ENCODE data around the gene PDSS2.

Gene PDSS2

GRCh38 chr6:107354451-107354850 is 104.9 kb downstream of the PDSS2 start:
- Histone ChIP-seq H3K36me3 (ENCODE audit: control insufficient read depth in 4 of 4, insufficient read depth in 4 of 4, low read length in 3 of 4) (no peaks in the 10 kb centered on the region), H3K27ac (ENCODE audit: insufficient read depth in 1 of 2, low read depth in 1 of 2, low read length in 2 of 2, poor library complexity in 1 of 2, severe bottlenecking in 2 of 2) (no peak overlapping the region), H3K4me3 (ENCODE audit: control insufficient read depth in 1 of 7, extremely low read depth in 1 of 7, insufficient read depth in 4 of 7, low read depth in 2 of 7, low read length in 6 of 7) (no peak overlapping the region), H3K4me1 (ENCODE audit: control extremely low read depth in 1 of 4, control insufficient read depth in 4 of 4, insufficient read depth in 4 of 4, low read length in 3 of 4) (no peaks in the 10 kb centered on the region), H3K9me3 (ENCODE audit: control extremely low read depth in 1 of 5, control insufficient read depth in 4 of 5, insufficient read depth in 2 of 5, low read depth in 1 of 5, low read length in 4 of 5) (no peaks in the 10 kb centered on the region), H3K27me3 (replicated peaks in 2 of 5; ENCODE audit: control insufficient read depth in 4 of 5, insufficient read depth in 5 of 5, low read length in 4 of 5) (no peaks in the 10 kb centered on the region)
- no peak for DNase-seq
- ChIA-PET CTCF (interaction anchor here (1.8 kb wide), 1 partner anchor 12 kb away, joined by 3 read pairs; no protein-coding TSS in a partner anchor), POLR2A (no interaction called here)
- WGBS (ENCODE audit: insufficient coverage): 100% methylated on average over 1 of the region's 2 CpGs

- no peak for DNase-seq
- Histone ChIP-seq H3K27ac (ENCODE audit: insufficient read depth in 1 of 2, low read depth in 1 of 2, low read length in 2 of 2, poor library complexity in 1 of 2, severe bottlenecking in 2 of 2) (no peak overlapping the region), H3K36me3 (ENCODE audit: control insufficient read depth in 4 of 4, insufficient read depth in 4 of 4, low read length in 3 of 4) (no peaks in the 10 kb centered on the region), H3K4me1 (ENCODE audit: control extremely low read depth in 1 of 4, control insufficient read depth in 4 of 4, insufficient read depth in 4 of 4, low read length in 3 of 4) (no peaks in the 10 kb centered on the region), H3K27me3 (replicated peaks in 2 of 5; ENCODE audit: control insufficient read depth in 4 of 5, insufficient read depth in 5 of 5, low read length in 4 of 5) (no peaks in the 10 kb centered on the region), H3K9me3 (ENCODE audit: control extremely low read depth in 1 of 5, control insufficient read depth in 4 of 5, insufficient read depth in 2 of 5, low read depth in 1 of 5, low read length in 4 of 5) (no peaks in the 10 kb centered on the region), H3K4me3 (ENCODE audit: control insufficient read depth in 1 of 7, extremely low read depth in 1 of 7, insufficient read depth in 4 of 7, low read depth in 2 of 7, low read length in 6 of 7) (no peak overlapping the region)
- POLR2A ChIA-PET: no interaction called here
- no CpG with 5 or more reads among the region's 1 CpG for WGBS (ENCODE audit: insufficient coverage)
- CTCF ChIA-PET: interaction anchor here (1.8 kb wide), 1 partner anchor 12 kb away, joined by 3 read pairs; no protein-coding TSS in a partner anchor
Measured at GRCh38 chr6:107353773-107354382, 105.5 kb downstream of the PDSS2 start.

DNA sequence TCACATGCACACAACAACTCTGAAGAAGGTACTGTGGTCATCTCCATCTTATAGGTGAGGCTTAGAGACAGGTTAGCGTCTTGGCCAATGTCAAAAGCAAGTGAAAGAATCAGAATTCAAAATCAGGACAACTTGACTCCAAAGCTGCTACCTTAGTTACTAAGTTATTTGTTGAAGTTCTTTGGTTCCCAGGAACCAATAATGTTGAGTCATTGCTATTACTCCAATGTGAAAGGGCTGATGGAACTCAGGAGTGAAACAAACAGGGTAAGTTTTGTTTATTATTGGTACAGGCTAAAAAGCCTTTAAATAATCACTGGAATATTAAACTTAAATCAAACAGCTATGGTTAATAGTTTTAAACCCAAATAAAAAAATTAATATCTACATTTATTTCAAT is 111.1 kb downstream of the PDSS2 start:
- H3K4me3 ChIP-seq (ENCODE audit: control insufficient read depth in 1 of 7, extremely low read depth in 1 of 7, insufficient read depth in 4 of 7, low read depth in 2 of 7, low read length in 6 of 7): no peak overlapping the region
- WGBS (ENCODE audit: insufficient coverage): 60% methylated on average over 1 of the region's 1 CpG
- peaks cover 0 to 15% (median 6%) of the 10 kb centered on the region in 4 experiments for H3K4me1 ChIP-seq (ENCODE audit: control extremely low read depth in 1 of 4, control insufficient read depth in 4 of 4, insufficient read depth in 4 of 4, low read length in 3 of 4)
- peak in 2 of 3 donors; percentile 16 to 28 for DNase-seq
- no peaks in the 10 kb centered on the region for H3K27me3 ChIP-seq (replicated peaks in 2 of 5; ENCODE audit: control insufficient read depth in 4 of 5, insufficient read depth in 5 of 5, low read length in 4 of 5)
- no peak overlapping the region for H3K27ac ChIP-seq (ENCODE audit: insufficient read depth in 1 of 2, low read depth in 1 of 2, low read length in 2 of 2, poor library complexity in 1 of 2, severe bottlenecking in 2 of 2)
- ChIA-PET POLR2A (no interaction called here), CTCF (interaction anchor here (2.5 kb wide), 1 partner anchor 14 kb away, joined by 9 read pairs; no protein-coding TSS in a partner anchor)
- H3K9me3 ChIP-seq (ENCODE audit: control extremely low read depth in 1 of 5, control insufficient read depth in 4 of 5, insufficient read depth in 2 of 5, low read depth in 1 of 5, low read length in 4 of 5): no peaks in the 10 kb centered on the region
- no peaks in the 10 kb centered on the region for H3K36me3 ChIP-seq (ENCODE audit: control insufficient read depth in 4 of 4, insufficient read depth in 4 of 4, low read length in 3 of 4)

- Histone ChIP-seq H3K27me3 (replicated peaks in 2 of 5; ENCODE audit: control insufficient read depth in 4 of 5, insufficient read depth in 5 of 5, low read length in 4 of 5) (no peaks in the 10 kb centered on the region), H3K4me1 (ENCODE audit: control extremely low read depth in 1 of 4, control insufficient read depth in 4 of 4, insufficient read depth in 4 of 4, low read length in 3 of 4) (peaks cover 0 to 15% (median 6%) of the 10 kb centered on the region in 4 experiments), H3K9me3 (ENCODE audit: control extremely low read depth in 1 of 5, control insufficient read depth in 4 of 5, insufficient read depth in 2 of 5, low read depth in 1 of 5, low read length in 4 of 5) (no peaks in the 10 kb centered on the region), H3K36me3 (ENCODE audit: control insufficient read depth in 4 of 4, insufficient read depth in 4 of 4, low read length in 3 of 4) (no peaks in the 10 kb centered on the region), H3K4me3 (ENCODE audit: control insufficient read depth in 1 of 7, extremely low read depth in 1 of 7, insufficient read depth in 4 of 7, low read depth in 2 of 7, low read length in 6 of 7) (no peak overlapping the region), H3K27ac (ENCODE audit: insufficient read depth in 1 of 2, low read depth in 1 of 2, low read length in 2 of 2, poor library complexity in 1 of 2, severe bottlenecking in 2 of 2) (no peak overlapping the region)
- ChIA-PET CTCF (no interaction called here), POLR2A (no interaction called here)
- DNase-seq: peak; percentile 7 to 62 (median 53)
Measured at GRCh38 chr6:107345393-107345792, 114.0 kb downstream of the PDSS2 start.

GRCh38 chr6:107344981-107345380 is 114.4 kb downstream of the PDSS2 start:
- CTCF ChIA-PET: no interaction called here

GRCh38 chr6:107344383-107344782 is 115.0 kb downstream of the PDSS2 start:
- Histone ChIP-seq H3K27ac (ENCODE audit: insufficient read depth in 1 of 2, low read depth in 1 of 2, low read length in 2 of 2, poor library complexity in 1 of 2, severe bottlenecking in 2 of 2) (no peak overlapping the region), H3K4me3 (ENCODE audit: control insufficient read depth in 1 of 7, extremely low read depth in 1 of 7, insufficient read depth in 4 of 7, low read depth in 2 of 7, low read length in 6 of 7) (no peak overlapping the region), H3K36me3 (ENCODE audit: control insufficient read depth in 4 of 4, insufficient read depth in 4 of 4, low read length in 3 of 4) (no peaks in the 10 kb centered on the region), H3K27me3 (replicated peaks in 2 of 5; ENCODE audit: control insufficient read depth in 4 of 5, insufficient read depth in 5 of 5, low read length in 4 of 5) (no peaks in the 10 kb centered on the region), H3K4me1 (ENCODE audit: control extremely low read depth in 1 of 4, control insufficient read depth in 4 of 4, insufficient read depth in 4 of 4, low read length in 3 of 4) (peaks cover 0 to 15% (median 6%) of the 10 kb centered on the region in 4 experiments), H3K9me3 (ENCODE audit: control extremely low read depth in 1 of 5, control insufficient read depth in 4 of 5, insufficient read depth in 2 of 5, low read depth in 1 of 5, low read length in 4 of 5) (no peaks in the 10 kb centered on the region)
- DNase-seq: no peak
- POLR2A ChIA-PET: no interaction called here
- CTCF ChIA-PET: no interaction called here
- no CpG with 5 or more reads among the region's 2 CpGs for WGBS (ENCODE audit: insufficient coverage)

More at GRCh38 chr6:107344981-107345380, 114.4 kb downstream of the PDSS2 start:
- no peak overlapping the region for H3K27ac ChIP-seq (ENCODE audit: insufficient read depth in 1 of 2, low read depth in 1 of 2, low read length in 2 of 2, poor library complexity in 1 of 2, severe bottlenecking in 2 of 2)
- peaks cover 0 to 15% (median 6%) of the 10 kb centered on the region in 4 experiments for H3K4me1 ChIP-seq (ENCODE audit: control extremely low read depth in 1 of 4, control insufficient read depth in 4 of 4, insufficient read depth in 4 of 4, low read length in 3 of 4)
- no peak for DNase-seq
- POLR2A ChIA-PET: no interaction called here
- no peaks in the 10 kb centered on the region for H3K36me3 ChIP-seq (ENCODE audit: control insufficient read depth in 4 of 4, insufficient read depth in 4 of 4, low read length in 3 of 4)
- no peak overlapping the region for H3K4me3 ChIP-seq (ENCODE audit: control insufficient read depth in 1 of 7, extremely low read depth in 1 of 7, insufficient read depth in 4 of 7, low read depth in 2 of 7, low read length in 6 of 7)
- no peaks in the 10 kb centered on the region for H3K9me3 ChIP-seq (ENCODE audit: control extremely low read depth in 1 of 5, control insufficient read depth in 4 of 5, insufficient read depth in 2 of 5, low read depth in 1 of 5, low read length in 4 of 5)
- no CpG with 5 or more reads among the region's 2 CpGs for WGBS (ENCODE audit: insufficient coverage)
- no peaks in the 10 kb centered on the region for H3K27me3 ChIP-seq (replicated peaks in 2 of 5; ENCODE audit: control insufficient read depth in 4 of 5, insufficient read depth in 5 of 5, low read length in 4 of 5)

DNA sequence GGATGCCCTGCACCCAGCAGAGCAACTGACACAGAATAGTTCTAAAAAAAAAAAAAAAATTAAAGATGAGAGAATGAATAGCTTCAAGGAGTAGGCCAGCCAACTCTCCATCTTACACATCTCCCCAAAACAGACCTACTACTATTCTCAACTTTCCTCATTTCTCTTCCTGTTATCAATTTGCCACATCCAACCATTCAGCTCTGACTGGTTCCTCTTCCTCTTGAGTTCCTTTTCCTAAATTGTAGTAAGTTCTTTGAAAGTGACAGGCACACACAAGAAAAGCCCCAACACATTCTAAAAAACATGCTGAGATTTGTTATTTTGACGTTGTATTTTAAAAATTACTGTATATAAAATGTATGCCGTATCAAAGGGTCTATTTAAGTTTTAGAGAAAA is 117.2 kb downstream of the PDSS2 start:
- H3K36me3 ChIP-seq (ENCODE audit: control insufficient read depth in 4 of 4, insufficient read depth in 4 of 4, low read length in 3 of 4): no peaks in the 10 kb centered on the region
- no peaks in the 10 kb centered on the region for H3K27me3 ChIP-seq (replicated peaks in 2 of 5; ENCODE audit: control insufficient read depth in 4 of 5, insufficient read depth in 5 of 5, low read length in 4 of 5)
- ChIA-PET CTCF (interaction anchor here (1.2 kb wide), 1 partner anchor 11 kb away, joined by 3 read pairs; no protein-coding TSS in a partner anchor), POLR2A (no interaction called here)
- no peak for DNase-seq
- peaks cover 0 to 15% (median 5%) of the 10 kb centered on the region in 4 experiments for H3K4me1 ChIP-seq (ENCODE audit: control extremely low read depth in 1 of 4, control insufficient read depth in 4 of 4, insufficient read depth in 4 of 4, low read length in 3 of 4)
- WGBS (ENCODE audit: insufficient coverage): no CpG with 5 or more reads among the region's 2 CpGs
- no peak overlapping the region for H3K27ac ChIP-seq (ENCODE audit: insufficient read depth in 1 of 2, low read depth in 1 of 2, low read length in 2 of 2, poor library complexity in 1 of 2, severe bottlenecking in 2 of 2)
- no peaks in the 10 kb centered on the region for H3K9me3 ChIP-seq (ENCODE audit: control extremely low read depth in 1 of 5, control insufficient read depth in 4 of 5, insufficient read depth in 2 of 5, low read depth in 1 of 5, low read length in 4 of 5)
- H3K4me3 ChIP-seq (ENCODE audit: control insufficient read depth in 1 of 7, extremely low read depth in 1 of 7, insufficient read depth in 4 of 7, low read depth in 2 of 7, low read length in 6 of 7): no peak overlapping the region

Data from common myeloid progenitor, CD34-positive (primary cell).